ENCODE results near the gene DUSP15. TPM values are rescaled to one million over a fixed set of nuclear protein-coding genes. Genes with fewer than 3 reads are reported as not detected.

DUSP15 gene
- polyA plus RNA-seq, 3 donors = 15.3 to 18.8 (median 16.4) TPM

GRCh38 chr20:31861385-31862156, 8.8 kb downstream of the DUSP15 start:
- DNase-seq (ENCODE audit: low read depth in 3 of 3, low spot score in 2 of 3) = peak in 1 of 3 donors; percentile 52

DNA sequence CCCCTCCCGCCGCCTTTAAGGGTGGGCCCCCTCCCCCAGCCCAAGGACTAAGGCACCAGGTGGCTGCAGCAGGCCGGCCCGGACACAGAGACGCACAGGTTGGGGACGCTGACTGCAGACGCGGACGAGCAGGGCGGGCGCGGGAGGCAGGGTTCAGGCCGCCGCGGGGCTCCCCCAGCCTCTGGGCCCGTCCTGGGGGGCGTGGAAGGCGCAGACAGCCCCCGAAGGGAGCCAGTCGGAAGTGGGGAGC, 9.3 kb downstream of the DUSP15 start:
- DNase-seq (ENCODE audit: low read depth in 3 of 3, low spot score in 2 of 3) = no peak

DNA sequence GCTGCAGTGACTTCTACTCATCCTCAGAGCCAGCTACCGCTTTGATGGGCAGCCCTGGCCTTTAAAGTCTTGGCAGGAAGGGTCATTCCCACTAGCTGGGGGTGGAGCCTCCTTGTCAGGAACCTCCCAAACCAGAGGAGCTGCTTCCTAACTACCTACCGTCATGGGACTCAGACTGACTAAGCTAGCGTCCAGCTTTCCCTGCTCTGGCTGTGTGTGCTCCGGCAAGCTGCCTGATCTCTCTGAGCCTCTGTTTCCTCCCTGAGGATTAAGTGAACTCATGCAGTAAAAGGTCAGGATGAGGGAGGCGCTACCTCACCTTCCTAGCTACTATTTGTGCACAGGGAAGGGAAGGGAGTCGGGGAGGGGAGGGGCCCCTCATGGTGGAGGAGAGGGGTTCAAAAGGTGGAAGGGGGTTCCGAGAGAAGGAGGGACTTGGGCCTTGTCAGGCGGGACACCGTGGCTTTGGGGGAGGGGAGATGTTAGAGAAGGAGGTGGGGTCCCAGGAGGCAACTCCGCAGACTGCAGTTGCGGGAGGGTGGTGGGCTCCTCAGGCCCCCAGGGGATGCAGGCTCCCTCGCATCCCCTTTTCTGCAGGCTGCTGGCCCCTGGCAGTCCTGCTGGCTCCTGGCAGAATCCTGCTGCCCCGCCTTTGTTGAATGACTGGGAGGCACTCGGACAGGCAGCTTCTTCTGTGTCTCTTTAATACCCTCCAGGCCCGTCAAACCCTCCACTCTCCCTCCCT, 9.8 kb downstream of the DUSP15 start:
- no peak for DNase-seq (ENCODE audit: low read depth in 3 of 3, low spot score in 2 of 3)

- DNase-seq (ENCODE audit: low read depth in 3 of 3, low spot score in 2 of 3) = no peak
Measured at GRCh38 chr20:31859998-31860380, 10.3 kb downstream of the DUSP15 start.

DNA sequence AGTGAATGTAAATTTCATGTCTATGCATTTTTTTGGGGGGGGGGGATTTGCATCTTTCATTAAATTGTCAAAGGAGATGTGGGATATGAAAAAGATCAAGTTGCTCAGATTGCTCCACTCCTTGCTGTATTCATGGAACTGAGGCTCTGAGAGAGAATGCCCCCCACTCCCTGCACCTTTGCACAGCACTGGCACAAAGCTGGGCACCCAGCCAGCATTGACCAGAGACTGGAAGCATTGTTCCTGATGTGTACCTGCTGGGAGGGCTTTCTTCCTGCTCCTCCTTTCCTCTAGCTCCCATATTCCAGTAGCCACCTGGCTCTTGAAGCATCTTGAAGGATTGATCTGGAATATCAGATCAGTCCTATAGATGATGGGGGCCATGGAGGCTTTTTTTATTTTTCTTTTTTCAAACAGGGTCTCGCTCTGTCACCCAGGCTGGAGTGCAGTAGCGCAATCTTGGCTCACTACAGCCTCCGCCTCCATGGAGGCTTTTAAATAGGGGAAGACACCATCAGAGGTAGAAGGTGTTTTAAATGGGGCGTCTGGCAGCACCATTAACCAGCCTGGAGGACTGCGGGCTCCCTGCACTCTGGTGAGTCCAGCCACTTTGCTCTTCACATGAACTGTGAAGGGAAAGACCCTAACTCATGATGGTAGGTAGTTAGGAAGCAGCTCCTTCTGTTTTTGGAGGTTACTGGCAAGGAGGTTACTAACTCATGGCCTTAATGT, 10.9 kb downstream of the DUSP15 start:
- no peak for DNase-seq (ENCODE audit: low read depth in 3 of 3, low spot score in 2 of 3)

DNA sequence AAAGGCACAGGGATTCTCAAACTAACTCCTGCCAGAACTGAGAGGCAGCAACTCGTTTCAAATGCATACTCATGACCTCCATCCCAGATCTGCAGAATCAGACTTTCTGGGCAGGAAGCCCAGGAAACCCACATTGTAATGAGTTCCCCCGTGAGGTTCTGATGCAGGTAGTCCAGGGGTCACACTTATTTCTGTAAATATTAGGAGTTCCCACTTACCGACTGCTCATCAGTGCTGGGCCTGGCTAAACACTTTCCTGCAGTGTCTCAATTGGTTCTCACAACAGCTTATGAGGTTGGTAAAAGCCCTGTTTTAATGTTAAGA, 11.6 kb downstream of the DUSP15 start:
- DNase-seq (ENCODE audit: low read depth in 3 of 3, low spot score in 2 of 3) = no peak

DNA sequence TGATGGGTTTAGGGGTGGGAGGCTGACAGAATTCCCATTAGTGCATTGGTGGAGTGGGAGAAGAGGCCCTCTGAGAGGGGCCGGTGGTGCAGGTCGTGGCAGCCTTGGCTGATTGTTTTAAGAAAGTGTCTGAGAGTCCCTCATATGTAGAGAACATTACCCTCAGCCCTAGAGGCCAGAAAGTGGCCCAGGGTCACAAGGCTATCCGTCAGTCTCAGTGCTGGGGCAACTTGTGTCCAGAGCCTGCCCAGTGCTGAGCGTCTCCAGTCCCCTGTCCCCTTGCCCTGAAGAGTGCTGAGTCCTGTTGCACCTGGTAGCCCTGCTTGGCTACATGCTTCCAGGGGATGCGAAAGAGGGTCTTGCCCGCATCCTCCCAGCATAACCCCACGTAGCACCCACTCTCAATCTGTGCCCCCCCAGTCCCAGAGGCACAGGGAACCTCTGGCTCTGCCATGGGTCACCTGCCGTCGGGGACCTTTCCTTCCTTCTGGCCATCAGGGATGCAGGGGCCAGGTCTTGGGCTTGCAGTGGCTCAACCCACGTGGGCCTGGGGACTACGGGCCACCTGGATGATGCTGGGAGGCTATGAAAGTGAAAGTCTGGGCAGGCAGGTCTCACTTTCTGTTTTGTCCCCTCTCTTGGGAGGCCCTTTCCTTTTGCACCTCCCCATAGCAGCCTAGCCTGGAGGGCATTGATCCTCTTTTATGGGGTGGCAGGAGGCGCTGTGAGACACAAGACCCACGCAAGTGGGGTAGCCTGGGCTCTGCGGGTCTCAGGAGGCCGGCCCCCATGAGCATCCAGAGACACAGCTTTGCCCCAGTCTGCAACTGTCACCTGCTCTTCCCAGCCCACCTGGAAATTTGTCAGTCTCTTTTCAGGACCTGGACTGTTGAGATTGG, 12.2 kb downstream of the DUSP15 start:
- DNase-seq (ENCODE audit: low read depth in 3 of 3, low spot score in 2 of 3) = no peak

- no peak for DNase-seq (ENCODE audit: low read depth in 3 of 3, low spot score in 2 of 3)
Measured at GRCh38 chr20:31856516-31856915, 13.8 kb downstream of the DUSP15 start.

DNA sequence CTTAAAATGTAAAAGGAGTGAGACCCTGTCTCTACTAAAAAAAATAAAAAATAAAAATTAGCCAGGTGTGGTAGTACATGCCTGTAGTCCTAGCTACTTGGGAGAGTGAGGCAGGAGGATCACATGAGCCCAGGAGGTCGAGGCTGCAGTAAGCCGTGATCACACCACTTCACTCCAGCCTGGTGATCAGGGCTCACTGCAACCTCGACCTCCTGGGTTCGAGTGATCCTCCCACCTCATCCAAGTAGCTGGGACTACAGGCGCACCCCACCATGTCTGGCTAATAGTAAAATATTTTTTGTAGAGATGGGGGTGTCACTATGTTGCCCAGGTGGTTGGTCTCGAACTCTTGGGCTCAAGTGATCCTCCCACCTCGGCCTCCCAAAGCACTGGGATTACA, 16.8 kb downstream of the DUSP15 start:
- DNase-seq (ENCODE audit: low read depth in 3 of 3, low spot score in 2 of 3) = no peak

GRCh38 chr20:31851240-31851955, 18.9 kb downstream of the DUSP15 start:
- DNase-seq (ENCODE audit: low read depth in 3 of 3, low spot score in 2 of 3) = no peak

DNA sequence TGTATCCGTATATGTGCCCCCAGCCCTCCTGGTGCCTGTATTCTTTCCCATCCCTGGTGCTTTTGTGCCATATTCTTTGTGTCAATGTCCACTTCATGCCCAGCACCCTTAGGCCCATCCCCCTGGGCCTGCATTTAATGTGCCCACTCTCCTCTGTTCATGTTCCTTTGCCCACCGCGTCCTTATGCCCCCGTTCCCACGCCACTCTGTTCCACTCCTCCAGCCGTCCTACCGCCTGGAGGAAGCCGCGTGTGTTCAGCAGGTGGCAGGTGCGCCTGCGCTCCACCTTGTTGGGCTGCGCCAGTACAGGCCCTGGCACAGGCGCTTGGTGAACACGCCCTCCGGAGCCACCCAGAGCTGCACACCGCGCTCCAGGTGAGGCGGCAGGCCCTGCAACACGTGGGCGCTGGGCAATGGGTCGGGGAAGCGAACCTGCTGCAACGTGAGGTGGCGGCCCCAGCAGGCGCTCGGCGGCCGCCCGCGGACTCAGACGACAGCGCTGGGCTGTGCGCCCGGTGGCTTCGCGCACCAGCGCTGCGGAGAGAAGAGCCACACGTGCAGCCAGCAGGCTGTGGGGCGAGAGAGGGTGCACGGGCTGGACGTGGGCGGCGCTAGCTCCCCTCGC, 20.9 kb downstream of the DUSP15 start:
- no peak for DNase-seq (ENCODE audit: low read depth in 3 of 3, low spot score in 2 of 3)

GRCh38 chr20:31848088-31848999, 22.0 kb downstream of the DUSP15 start:
- no peak for DNase-seq (ENCODE audit: low read depth in 3 of 3, low spot score in 2 of 3)

DNA sequence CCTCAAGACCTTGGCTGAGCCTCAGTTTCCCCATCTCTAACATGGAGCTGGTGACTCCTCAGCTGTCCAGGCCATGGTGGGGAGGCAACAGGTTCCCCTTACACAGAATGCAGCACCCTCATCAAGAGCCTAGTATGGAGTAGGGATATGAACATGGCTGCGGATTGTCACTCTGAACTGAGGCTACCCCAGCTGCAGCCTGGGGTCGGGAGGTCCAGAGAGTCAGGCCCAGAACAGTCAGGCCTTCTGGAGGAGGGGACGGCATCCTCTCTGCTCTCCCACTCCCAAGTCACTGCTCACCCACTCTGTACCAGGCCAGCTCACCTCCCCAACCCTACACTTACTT, 23.6 kb downstream of the DUSP15 start:
- DNase-seq (ENCODE audit: low read depth in 3 of 3, low spot score in 2 of 3) = no peak

DNA sequence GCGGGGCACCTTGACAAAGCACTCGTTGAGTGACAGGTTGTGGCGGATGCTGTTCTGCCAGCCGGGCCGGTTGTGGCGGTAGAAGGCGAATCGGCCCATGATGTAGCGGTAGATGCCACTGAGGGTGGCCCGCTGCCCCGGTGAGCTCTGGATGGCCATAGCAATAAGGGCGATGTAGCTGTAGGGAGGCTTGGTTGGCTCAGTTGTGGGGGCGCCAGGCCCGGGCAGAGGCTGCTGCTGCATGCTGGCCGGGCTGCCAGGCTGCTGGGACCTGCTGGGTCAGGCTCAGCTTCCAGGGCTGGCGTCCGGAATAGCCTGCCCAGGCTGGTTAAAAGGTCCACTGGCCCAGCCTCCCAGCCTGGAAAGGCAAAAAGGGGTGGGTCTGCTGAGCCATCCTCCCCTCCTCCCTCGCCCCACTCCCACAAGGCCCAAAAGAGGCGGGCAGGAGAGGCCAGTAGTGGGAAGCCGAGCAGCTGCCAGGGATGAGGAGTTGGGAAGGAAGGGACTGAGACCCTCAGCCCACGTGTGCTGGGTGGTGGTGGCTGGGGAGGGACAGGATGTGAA, 24.9 kb downstream of the DUSP15 start, which contains the start of gene FOXS1:
Gene FOXS1, minus strand, starts transcription at position 305 of the 564 bp plus-strand sequence. Its CDS starts 62 bp downstream, at position 243.
- DNase-seq (ENCODE audit: low read depth in 3 of 3, low spot score in 2 of 3) = peak in 1 of 3 donors; percentile 51

DNA sequence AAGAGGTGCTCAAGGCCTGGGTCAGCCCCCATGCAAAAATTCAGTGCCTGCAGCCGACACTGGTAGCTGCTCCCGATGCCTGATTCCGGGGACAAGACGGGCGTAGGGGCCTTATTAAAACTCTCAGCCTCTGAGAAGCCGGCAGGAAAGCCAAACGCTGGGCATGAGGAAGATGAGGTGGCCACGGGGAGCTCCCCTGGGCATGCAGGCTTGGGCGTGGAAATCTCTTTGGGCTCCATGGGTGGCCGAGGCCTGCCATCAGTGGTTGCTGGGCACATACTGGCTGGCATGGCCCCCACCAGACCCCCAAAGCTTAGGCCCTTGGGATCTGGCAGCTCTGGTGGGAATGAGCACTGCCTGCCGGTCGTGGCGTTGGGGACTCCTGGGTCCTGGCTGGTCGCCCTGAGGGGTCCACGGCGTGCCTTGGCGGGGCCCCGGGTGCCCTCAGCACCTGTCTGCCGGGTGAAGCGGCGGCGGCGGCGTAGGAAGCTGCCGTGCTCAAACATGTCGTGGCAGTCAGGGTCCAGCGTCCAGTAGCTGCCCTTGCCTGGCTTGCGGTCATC, 25.5 kb downstream of the DUSP15 start:
- DNase-seq (ENCODE audit: low read depth in 3 of 3, low spot score in 2 of 3) = no peak

DNA sequence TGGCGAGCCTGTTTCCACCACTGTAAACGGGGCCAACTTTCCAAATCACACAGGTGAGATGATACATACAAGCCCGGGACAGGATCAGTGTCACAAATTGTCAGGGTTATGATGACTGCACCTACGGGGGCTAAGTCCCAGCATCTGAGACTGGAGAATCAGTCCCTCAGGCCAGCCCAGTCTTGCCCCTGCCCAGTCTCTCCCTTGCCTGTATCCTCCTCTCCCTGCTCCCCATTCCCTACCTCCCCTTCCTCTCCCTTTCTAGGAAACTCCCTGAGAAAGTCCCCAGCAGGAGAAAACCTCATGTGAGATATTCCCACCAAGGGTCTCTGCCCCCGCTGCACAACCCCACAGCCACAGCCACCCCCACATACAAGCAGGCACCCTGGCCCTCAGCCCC, 26.4 kb downstream of the DUSP15 start:
- DNase-seq (ENCODE audit: low read depth in 3 of 3, low spot score in 2 of 3) = no peak

- no peak for DNase-seq (ENCODE audit: low read depth in 3 of 3, low spot score in 2 of 3)
Measured at GRCh38 chr20:31843288-31843687, 27.0 kb downstream of the DUSP15 start.
